A172 (cell line): ENCODE results near the gene TMEM167B. TPM values are rescaled to one million over a fixed set of nuclear protein-coding genes. Genes with fewer than 3 reads are reported as not detected.

ENCODE experiments used
- total RNA-seq: library from RNA; depleted of rRNA; stranded (reverse); fragments of >200 nt; shearing (Covaris generic); gene quantifications from 2 replicates; pipeline ENCODE4 v1.2.3, GENCODE V29; 2014; rRNA removed

TMEM167B gene
- total RNA-seq, 1 experiment from 2014 or later: 16.0 TPM

Other genes starting within 250 kb of the TMEM167B start
- gene AKNAD1, start 233.7 kb upstream of the TMEM167B start, total RNA-seq: 2.1 TPM in 1 of 2 replicates, not detected in the other
- gene GPSM2, start 213.8 kb upstream of the TMEM167B start, total RNA-seq: 33.4 and 38.6 TPM in 2 replicates
- 36.1 and 39.7 TPM in 2 replicates for gene CLCC1, start 127.3 kb upstream of the TMEM167B start, total RNA-seq
- 19.5 and 29.4 TPM in 2 replicates for gene WDR47, start 48.7 kb upstream of the TMEM167B start, total RNA-seq
- gene TAF13, start 14.8 kb upstream of the TMEM167B start, total RNA-seq: 66.7 and 78.1 TPM in 2 replicates
- gene ELAPOR1, start 23.4 kb downstream of the TMEM167B start, total RNA-seq: 1.7 and 3.2 TPM in 2 replicates
- 224 and 232 TPM in 2 replicates for gene SARS1, start 123.2 kb downstream of the TMEM167B start, total RNA-seq
- 10.3 and 14.9 TPM in 2 replicates for gene CELSR2, start 158.8 kb downstream of the TMEM167B start, total RNA-seq
- 32.7 and 42.3 TPM in 2 replicates for gene PSRC1, start 192.4 kb downstream of the TMEM167B start, total RNA-seq
- 1.8 TPM in 1 of 2 replicates, not detected in the other for gene MYBPHL, start 216.2 kb downstream of the TMEM167B start, total RNA-seq